Uterine smooth muscle cell (primary cell): ENCODE data around the gene RTP1. TPM values are rescaled to one million over a fixed set of nuclear protein-coding genes. Genes with fewer than 3 reads are reported as not detected.

Experiments
- total RNA-seq: library from RNA; depleted of rRNA; stranded (reverse); fragments of >200 nt; gene quantifications from 2 replicates; pipeline ENCODE4 v1.2.3, GENCODE V29; 2014

Gene RTP1, protein sequence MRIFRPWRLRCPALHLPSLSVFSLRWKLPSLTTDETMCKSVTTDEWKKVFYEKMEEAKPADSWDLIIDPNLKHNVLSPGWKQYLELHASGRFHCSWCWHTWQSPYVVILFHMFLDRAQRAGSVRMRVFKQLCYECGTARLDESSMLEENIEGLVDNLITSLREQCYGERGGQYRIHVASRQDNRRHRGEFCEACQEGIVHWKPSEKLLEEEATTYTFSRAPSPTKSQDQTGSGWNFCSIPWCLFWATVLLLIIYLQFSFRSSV
- not detected in 2 replicates for total RNA-seq

DNA sequence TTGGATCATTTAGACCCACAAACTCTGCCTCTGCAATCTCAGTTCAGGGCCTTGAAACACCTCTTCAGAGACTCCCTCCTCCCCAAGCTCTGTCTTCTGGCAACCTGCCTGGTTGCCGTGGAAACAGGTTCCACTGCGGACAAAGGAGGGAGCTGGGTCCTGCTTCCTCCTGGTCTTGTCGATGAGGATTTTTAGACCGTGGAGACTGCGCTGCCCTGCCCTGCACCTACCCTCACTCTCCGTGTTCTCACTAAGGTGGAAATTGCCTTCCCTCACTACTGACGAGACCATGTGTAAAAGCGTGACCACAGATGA lies at the start of gene RTP1:
TSS of gene RTP1 (plus strand) at position 152 of the 315 bp plus-strand sequence. CDS start at position 182, 30 bp downstream.

Other genes starting within 250 kb of the RTP1 start
- gene RPL39L, start 58.0 kb upstream of the RTP1 start, total RNA-seq, result 31.7 and 65.0 TPM in 2 replicates
- 56.8 and 123 TPM in 2 replicates for gene MASP1, start 94.3 kb downstream of the RTP1 start, total RNA-seq
- gene RTP4, start 170.9 kb downstream of the RTP1 start, total RNA-seq, result 1.4 and 2.9 TPM in 2 replicates